CD14-positive monocyte (primary cell): Measurements from ENCODE around the gene CACNA1C. TPM values are rescaled to one million over a fixed set of nuclear protein-coding genes. Genes with fewer than 3 reads are reported as not detected.

Experiments
- DNase-seq, 3 donors: peaks; one replicate each; pipeline ENCODE4 v3.0.0-alpha.2; 2011 to 2022
- H2AFZ ChIP-seq: 2 replicates; pipeline ENCODE4 v1.6.0; 2012; ENCODE audit warnings: mild to moderate bottlenecking, low read depth, low read length, inconsistent platforms; ENCODE audit not compliant: insufficient read depth, poor library complexity, severe bottlenecking
- H3K27ac ChIP-seq, 2 donors: 1 replicate in 1 of 2; 2 replicates in 1 of 2; pipeline ENCODE4 v1.5.1; 2012 to 2013; ENCODE audit warnings: low read length in 2 of 2, control low read depth in 1 of 2, inconsistent platforms in 1 of 2, low read depth in 1 of 2, mild to moderate bottlenecking in 1 of 2
- H3K27me3 ChIP-seq, 2 donors: one replicate each; pipeline versions ENCODE4 v1.6.0 to v1.6.1; 2011 to 2013; ENCODE audit warnings: low read length in 2 of 2; ENCODE audit not compliant: control insufficient read depth in 2 of 2, insufficient read depth in 2 of 2
- H3K36me3 ChIP-seq, 2 donors: replicated peaks in 1 of 2; 1 replicate in 1 of 2; 2 replicates in 1 of 2; pipeline versions ENCODE4 v1.5.1 to v1.6.1; 2012 to 2013; ENCODE audit warnings: low read length in 2 of 2, control low read depth in 1 of 2, inconsistent platforms in 1 of 2, mild to moderate bottlenecking in 1 of 2; ENCODE audit not compliant: insufficient read depth in 2 of 2, control insufficient read depth in 1 of 2
- H3K4me1 ChIP-seq, 2 donors: 1 replicate in 1 of 2; 2 replicates in 1 of 2; pipeline versions ENCODE4 v1.5.1 to v1.6.1; 2012 to 2013; ENCODE audit warnings: low read length in 2 of 2, control low read depth in 1 of 2, inconsistent platforms in 1 of 2, mild to moderate bottlenecking in 1 of 2, moderate library complexity in 1 of 2; ENCODE audit not compliant: insufficient read depth in 2 of 2, control insufficient read depth in 1 of 2
- H3K4me2 ChIP-seq: replicated peaks from 2 replicates; pipeline ENCODE3; 2012; ENCODE audit warnings: low read length, moderate library complexity, mild to moderate bottlenecking; ENCODE audit not compliant: poor library complexity, severe bottlenecking; ENCODE audit errors: extremely low read depth
- H3K4me3 ChIP-seq, 3 experiments: fragments of 200-600 bp in 1 of 3; sonication (generic) in 1 of 3; replicated peaks in 1 of 3; 1 replicate in 2 of 3; 2 replicates in 1 of 3; pipeline ENCODE4 v1.5.1; 2011 to 2013; ENCODE audit warnings: low read length in 3 of 3, mild to moderate bottlenecking in 3 of 3, control low read depth in 2 of 3, low read depth in 2 of 3, inconsistent platforms in 1 of 3, moderate library complexity in 1 of 3
- H3K79me2 ChIP-seq: 2 replicates; pipeline ENCODE4 v1.6.0; 2012; ENCODE audit warnings: mild to moderate bottlenecking, control low read depth, inconsistent platforms, low read length, moderate library complexity; ENCODE audit not compliant: insufficient read depth
- H3K9ac ChIP-seq: 2 replicates; pipeline ENCODE4 v1.6.0; 2017; ENCODE audit warnings: low read length, mild to moderate bottlenecking; ENCODE audit not compliant: insufficient read depth, poor library complexity, severe bottlenecking
- H3K9me3 ChIP-seq, 2 donors: replicated peaks in 1 of 2; 1 replicate in 1 of 2; 2 replicates in 1 of 2; pipeline versions ENCODE4 v1.5.1 to v1.6.1; 2012 to 2013; ENCODE audit warnings: low read length in 2 of 2, control low read depth in 1 of 2; ENCODE audit not compliant: control insufficient read depth in 1 of 2, insufficient read depth in 1 of 2
- H4K20me1 ChIP-seq: 2 replicates; pipeline ENCODE4 v1.6.0; 2012; ENCODE audit warnings: mild to moderate bottlenecking, low read length, control low read depth, moderate library complexity; ENCODE audit not compliant: insufficient read depth
- H3K27ac Mint-ChIP-seq, 7 donors: one replicate each; pipeline ENCODE4 v1.8.0; 2020; ENCODE audit warnings: mild to moderate bottlenecking in 7 of 7, mixed read lengths in 7 of 7, moderate library complexity in 6 of 7, inconsistent platforms in 2 of 7
- H3K27me3 Mint-ChIP-seq, 3 donors: one replicate each; pipeline ENCODE4 v1.8.0; 2021 to 2022; ENCODE audit warnings: low read depth in 3 of 3, mild to moderate bottlenecking in 3 of 3, mixed read lengths in 3 of 3, moderate library complexity in 3 of 3, inconsistent platforms in 1 of 3
- H3K36me3 Mint-ChIP-seq, 2 donors: one replicate each; pipeline ENCODE4 v1.8.0; 2020; ENCODE audit warnings: mixed read lengths in 2 of 2, inconsistent platforms in 1 of 2, mild to moderate bottlenecking in 1 of 2
- H3K4me1 Mint-ChIP-seq: one replicate; pipeline ENCODE4 v1.8.0; 2020; ENCODE audit warnings: mild to moderate bottlenecking, mixed read lengths
- H3K4me3 Mint-ChIP-seq, 2 donors: one replicate each; pipeline ENCODE4 v1.8.0; 2020; ENCODE audit warnings: mild to moderate bottlenecking in 2 of 2, mixed read lengths in 2 of 2, moderate library complexity in 1 of 2
- H3K9me3 Mint-ChIP-seq, 7 donors: one replicate each; pipeline ENCODE4 v1.8.0; 2020 to 2022; ENCODE audit warnings: mixed read lengths in 7 of 7, mild to moderate bottlenecking in 6 of 7, moderate library complexity in 6 of 7, inconsistent platforms in 2 of 7
- CTCF ChIP-seq: fragments of 200-600 bp; IDR thresholded peaks from one replicate; pipeline ENCODE4 v1.8.0; 2022; ENCODE audit warnings: antibody characterized with exemption, mild to moderate bottlenecking
- WGBS: methylation state at CpG from one replicate; pipeline ENCODE4 v1.1.5; 2013; ENCODE audit warnings: missing lambda C conversion rate; ENCODE audit not compliant: insufficient coverage; 5-methylcytosine and 5-hydroxymethylcytosine counted together
- intact Hi-C, 2 donors: fragments of 100-400 bp; cut with micrococcal nuclease; formaldehyde crosslinking; loops; one replicate each; pipeline versions ENCODE4 v1.15.0 to v1.15.1; 2023
- polyA plus RNA-seq, 3 donors: library from polyadenylated mRNA; depleted of rRNA in 1 of 3; unstranded in 2 of 3; stranded (reverse) in 1 of 3; fragments of 300-500 nt in 2 of 3; fragments of >200 nt in 1 of 3; fragmentation: Illumina TruSeq in 2 of 3; gene quantifications; 1 replicate in 2 of 3; 2 replicates in 1 of 3; pipeline ENCODE4 v1.2.3, GENCODE V29; 2012 to 2021

Gene CACNA1C
- polyA plus RNA-seq, 3 donors = not detected

DNA sequence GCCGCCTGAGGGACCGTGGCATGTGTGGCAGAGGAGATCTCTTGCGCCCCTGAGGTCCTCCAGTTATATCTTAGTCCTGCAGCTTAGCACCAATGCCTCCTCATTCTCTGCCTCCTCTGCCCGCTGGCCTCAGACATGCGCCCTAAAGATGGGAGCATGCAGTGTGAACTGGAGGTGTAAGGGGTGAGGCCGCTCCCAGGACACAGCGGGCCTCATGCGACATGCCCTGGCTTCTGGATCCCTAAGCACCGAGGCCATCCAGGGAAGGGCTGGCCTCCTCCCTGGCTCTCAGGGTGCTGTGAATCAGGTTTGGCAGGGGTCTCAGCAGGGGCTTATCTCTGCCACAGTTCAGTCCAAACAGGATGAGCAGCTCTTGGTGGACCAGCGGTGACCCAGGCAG is 86.9 kb downstream of the CACNA1C start:
- DNase-seq = no peak
- Histone ChIP-seq H3K4me2 (no peak overlapping the region), H3K36me3 (no peaks in the 10 kb centered on the region), H3K9ac (no peak overlapping the region), H3K27me3 (no peaks in the 10 kb centered on the region), H4K20me1 (no peaks in the 10 kb centered on the region), H3K79me2 (no peaks in the 10 kb centered on the region), H3K4me1 (no peaks in the 10 kb centered on the region), H2AFZ (no peak overlapping the region), H3K27ac (no peak overlapping the region), H3K9me3 (no peaks in the 10 kb centered on the region), H3K4me3 (no peak overlapping the region)
- Mint-ChIP-seq H3K4me1 (no peaks in the 10 kb centered on the region), H3K27me3 (peaks cover 0 to 1% (median 0%) of the 10 kb centered on the region in 3 donors), H3K27ac (no peak overlapping the region), H3K36me3 (no peaks in the 10 kb centered on the region), H3K4me3 (no peak overlapping the region), H3K9me3 (peaks cover 0 to 3% (median 2%) of the 10 kb centered on the region in 7 donors)
- TF ChIP-seq CTCF = no peak
- intact Hi-C loops = no loop called here
- 100% methylated on average over 7 of the region's 10 CpGs for WGBS

DNA sequence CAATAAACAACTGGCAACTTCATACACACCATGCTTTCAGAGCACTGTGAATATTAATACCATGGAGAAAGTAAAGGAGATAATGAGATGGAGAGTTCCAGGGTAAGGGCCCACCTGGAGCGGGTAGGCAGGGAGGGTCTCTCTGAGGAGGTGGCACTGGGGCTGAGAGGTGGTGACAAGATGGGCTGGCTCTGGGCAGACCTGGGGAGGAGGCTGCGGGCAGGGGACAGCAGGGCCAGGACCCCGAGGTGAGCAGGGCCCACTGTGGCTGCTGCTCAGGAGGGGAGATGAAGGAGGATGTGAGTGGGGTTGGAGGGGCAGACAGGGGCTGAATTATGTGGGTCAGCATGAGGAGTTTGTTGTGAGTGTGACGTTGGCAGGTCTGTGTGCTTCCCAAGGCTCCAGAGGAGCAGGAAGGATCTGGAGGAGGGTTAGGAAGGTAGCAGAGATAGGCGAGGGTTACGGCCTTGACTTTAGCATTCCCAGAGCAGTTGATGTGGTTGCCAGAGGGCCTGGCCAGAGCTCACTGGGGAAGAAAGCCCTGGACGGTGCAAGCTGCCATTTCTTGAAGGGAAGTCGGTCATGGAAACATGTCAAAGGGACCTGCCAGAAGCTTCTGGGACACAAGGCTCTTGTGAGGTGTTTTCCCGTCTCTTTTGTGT is 88.2 kb downstream of the CACNA1C start:
- no peak overlapping the region for H3K27ac Mint-ChIP-seq

More for the DNA sequence above, 88.2 kb downstream of the CACNA1C start:
- 88% methylated on average over 8 of the region's 9 CpGs for WGBS
- H3K4me1 Mint-ChIP-seq = no peaks in the 10 kb centered on the region
- peaks cover 0 to 3% (median 2%) of the 10 kb centered on the region in 7 donors for H3K9me3 Mint-ChIP-seq
- no peak for TF ChIP-seq CTCF
- Histone ChIP-seq H3K4me1 (no peaks in the 10 kb centered on the region), H3K9me3 (no peaks in the 10 kb centered on the region), H3K27ac (no peak overlapping the region), H3K27me3 (no peaks in the 10 kb centered on the region), H4K20me1 (no peaks in the 10 kb centered on the region), H3K9ac (no peak overlapping the region), H3K4me2 (no peak overlapping the region), H3K4me3 (no peak overlapping the region), H3K79me2 (no peaks in the 10 kb centered on the region), H2AFZ (no peak overlapping the region), H3K36me3 (no peaks in the 10 kb centered on the region)
- intact Hi-C loops = no loop called here
- H3K27me3 Mint-ChIP-seq = peaks cover 0 to 3% (median 0%) of the 10 kb centered on the region in 3 donors
- no peak overlapping the region for H3K4me3 Mint-ChIP-seq
- DNase-seq = no peak
- no peaks in the 10 kb centered on the region for H3K36me3 Mint-ChIP-seq
